HEK293 (cell line): ENCODE results near the gene CMTM1.

Source experiments
- BCL11B ChIP-seq: fragments of 450-650 bp; formaldehyde crosslinking; IDR thresholded peaks from 2 replicates; pipeline ENCODE4 v1.5.1; 2016; ENCODE audit warnings: low read depth, missing biosample characterization, missing genetic modification characterization
- ZBTB17 ChIP-seq: fragments of 450-650 bp; formaldehyde crosslinking; IDR thresholded peaks from 2 replicates; pipeline ENCODE4 v1.5.1; 2016; ENCODE audit warnings: missing biosample characterization, missing genetic modification characterization
- ZNF133 ChIP-seq: fragments of 450-650 bp; formaldehyde crosslinking; IDR thresholded peaks from 2 replicates; pipeline ENCODE4 v1.5.1; 2016; ENCODE audit warnings: missing biosample characterization, missing genetic modification characterization
- ZNF174 ChIP-seq: fragments of 450-650 bp; formaldehyde crosslinking; IDR thresholded peaks from 2 replicates; pipeline ENCODE4 v1.5.0; 2017; ENCODE audit warnings: missing biosample characterization, mild to moderate bottlenecking, missing genetic modification characterization
- ZNF274 ChIP-seq, 2 experiments: fragments of 200-500 bp in 1 of 2; fragments of 450-650 bp in 1 of 2; sonication (Bioruptor generic) in 1 of 2; formaldehyde crosslinking in 1 of 2; IDR thresholded peaks; 2 replicates each; pipeline versions ENCODE4 v1.5.1 to v1.6.1; 2014 to 2016; ENCODE audit warnings: borderline replicate concordance in 1 of 2, inconsistent platforms in 1 of 2, low read length in 1 of 2, missing biosample characterization in 1 of 2, missing genetic modification characterization in 1 of 2
- ZNF473 ChIP-seq: fragments of 450-650 bp; formaldehyde crosslinking; IDR thresholded peaks from 2 replicates; pipeline ENCODE4 v1.5.1; 2017; ENCODE audit warnings: missing biosample characterization, missing genetic modification characterization
- ZNF561 ChIP-seq: fragments of 450-650 bp; IDR thresholded peaks from 2 replicates; pipeline ENCODE4 v1.5.1; 2018; ENCODE audit warnings: missing biosample characterization, missing genetic modification characterization, borderline replicate concordance
- ZNF585B ChIP-seq: fragments of 450-650 bp; formaldehyde crosslinking; IDR thresholded peaks from 2 replicates; pipeline ENCODE4 v1.5.1; 2016; ENCODE audit warnings: missing biosample characterization, missing genetic modification characterization
- ZNF707 ChIP-seq: fragments of 450-650 bp; formaldehyde crosslinking; IDR thresholded peaks from 2 replicates; pipeline ENCODE4 v1.5.1; 2016; ENCODE audit warnings: missing biosample characterization, missing genetic modification characterization
- TF ChIP-seq, protein P1 (sequence below): fragments of 450-650 bp; formaldehyde crosslinking; IDR thresholded peaks from 2 replicates; pipeline ENCODE4 v1.5.1; 2016; ENCODE audit warnings: missing biosample characterization, missing genetic modification characterization
- TF ChIP-seq, protein P2 (sequence below): IDR thresholded peaks from 2 replicates; pipeline ENCODE4 v1.6.1; 2011; ENCODE audit warnings: mild to moderate bottlenecking, low read depth, low read length, borderline replicate concordance

DNA sequence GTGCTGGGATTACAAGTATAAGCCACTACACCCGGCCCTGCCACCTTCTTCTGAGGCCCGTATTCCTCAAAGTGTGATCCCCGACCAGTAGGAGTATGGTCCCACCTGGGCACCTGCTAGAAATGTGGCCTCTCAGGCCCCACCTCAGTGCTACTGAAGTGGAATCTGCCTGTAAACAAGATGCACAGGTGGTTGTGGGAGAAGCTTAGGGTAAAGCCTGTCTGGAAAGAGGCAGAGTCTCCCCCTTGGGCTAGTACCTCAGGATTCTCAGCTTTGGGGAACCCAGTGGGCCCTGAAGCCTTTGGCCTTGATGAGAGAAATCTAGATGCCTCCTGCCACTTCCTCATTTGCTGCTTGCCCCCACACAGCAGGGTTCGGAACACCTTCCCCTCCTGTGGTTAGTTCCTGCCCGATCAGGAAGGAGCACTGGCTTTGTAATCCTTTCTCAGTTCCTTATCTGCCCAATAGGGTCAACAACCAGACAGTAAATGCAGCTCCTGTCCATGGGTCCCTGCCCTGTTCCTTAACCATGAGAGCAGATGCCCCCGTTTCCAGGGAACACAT lies 41.6 kb upstream of the CMTM1 start:
- TF ChIP-seq, protein P1, sequence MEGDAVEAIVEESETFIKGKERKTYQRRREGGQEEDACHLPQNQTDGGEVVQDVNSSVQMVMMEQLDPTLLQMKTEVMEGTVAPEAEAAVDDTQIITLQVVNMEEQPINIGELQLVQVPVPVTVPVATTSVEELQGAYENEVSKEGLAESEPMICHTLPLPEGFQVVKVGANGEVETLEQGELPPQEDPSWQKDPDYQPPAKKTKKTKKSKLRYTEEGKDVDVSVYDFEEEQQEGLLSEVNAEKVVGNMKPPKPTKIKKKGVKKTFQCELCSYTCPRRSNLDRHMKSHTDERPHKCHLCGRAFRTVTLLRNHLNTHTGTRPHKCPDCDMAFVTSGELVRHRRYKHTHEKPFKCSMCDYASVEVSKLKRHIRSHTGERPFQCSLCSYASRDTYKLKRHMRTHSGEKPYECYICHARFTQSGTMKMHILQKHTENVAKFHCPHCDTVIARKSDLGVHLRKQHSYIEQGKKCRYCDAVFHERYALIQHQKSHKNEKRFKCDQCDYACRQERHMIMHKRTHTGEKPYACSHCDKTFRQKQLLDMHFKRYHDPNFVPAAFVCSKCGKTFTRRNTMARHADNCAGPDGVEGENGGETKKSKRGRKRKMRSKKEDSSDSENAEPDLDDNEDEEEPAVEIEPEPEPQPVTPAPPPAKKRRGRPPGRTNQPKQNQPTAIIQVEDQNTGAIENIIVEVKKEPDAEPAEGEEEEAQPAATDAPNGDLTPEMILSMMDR (tag by site-specific recombination): no peak
- TF ChIP-seq ZNF561 (tag by site-specific recombination) (no peak), ZNF133 (tag by site-specific recombination) (no peak), ZNF174 (tag by site-specific recombination) (no peak), ZNF274 (IDR thresholded peaks at IDR 0.05; ENCODE audit: low read length) (no peak), ZNF274 (tag by site-specific recombination; IDR thresholded peaks at IDR 0.05; ENCODE audit: borderline replicate concordance) (no peak), BCL11B (tag by site-specific recombination) (no peak), ZNF473 (tag by site-specific recombination) (no peak), ZBTB17 (tag by site-specific recombination) (no peak), ZNF585B (tag by site-specific recombination) (no peak), ZNF707 (no peak)
- TF ChIP-seq, protein P2, sequence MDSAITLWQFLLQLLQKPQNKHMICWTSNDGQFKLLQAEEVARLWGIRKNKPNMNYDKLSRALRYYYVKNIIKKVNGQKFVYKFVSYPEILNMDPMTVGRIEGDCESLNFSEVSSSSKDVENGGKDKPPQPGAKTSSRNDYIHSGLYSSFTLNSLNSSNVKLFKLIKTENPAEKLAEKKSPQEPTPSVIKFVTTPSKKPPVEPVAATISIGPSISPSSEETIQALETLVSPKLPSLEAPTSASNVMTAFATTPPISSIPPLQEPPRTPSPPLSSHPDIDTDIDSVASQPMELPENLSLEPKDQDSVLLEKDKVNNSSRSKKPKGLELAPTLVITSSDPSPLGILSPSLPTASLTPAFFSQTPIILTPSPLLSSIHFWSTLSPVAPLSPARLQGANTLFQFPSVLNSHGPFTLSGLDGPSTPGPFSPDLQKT: no peak
